Measurements from ENCODE around the gene SLC2A1. TPM values are rescaled to one million over a fixed set of nuclear protein-coding genes. Genes with fewer than 3 reads are reported as not detected.

The SLC2A1 gene
- total and polyA plus RNA-seq, 9 of the 15 experiments (the other 6 are each of a cell fraction or from before 2014, with no cell fraction given) = 12.6 to 153 (median 48.0) TPM

DNA sequence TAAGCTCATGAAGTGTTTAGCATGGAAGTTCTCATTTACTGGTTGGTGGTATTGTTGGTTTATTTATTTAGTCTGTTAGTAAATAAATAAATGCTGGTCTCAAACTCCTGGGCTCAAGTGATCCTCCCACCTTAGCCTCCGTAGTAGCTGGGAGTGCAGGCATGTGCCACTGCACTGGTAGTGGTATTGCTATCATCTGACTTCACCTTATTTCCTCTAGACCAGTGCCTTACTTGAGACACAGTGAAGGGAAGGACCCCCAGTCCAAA is 1.4 kb upstream of the SLC2A1 start (continued):
- TF ChIP-seq, protein P1, sequence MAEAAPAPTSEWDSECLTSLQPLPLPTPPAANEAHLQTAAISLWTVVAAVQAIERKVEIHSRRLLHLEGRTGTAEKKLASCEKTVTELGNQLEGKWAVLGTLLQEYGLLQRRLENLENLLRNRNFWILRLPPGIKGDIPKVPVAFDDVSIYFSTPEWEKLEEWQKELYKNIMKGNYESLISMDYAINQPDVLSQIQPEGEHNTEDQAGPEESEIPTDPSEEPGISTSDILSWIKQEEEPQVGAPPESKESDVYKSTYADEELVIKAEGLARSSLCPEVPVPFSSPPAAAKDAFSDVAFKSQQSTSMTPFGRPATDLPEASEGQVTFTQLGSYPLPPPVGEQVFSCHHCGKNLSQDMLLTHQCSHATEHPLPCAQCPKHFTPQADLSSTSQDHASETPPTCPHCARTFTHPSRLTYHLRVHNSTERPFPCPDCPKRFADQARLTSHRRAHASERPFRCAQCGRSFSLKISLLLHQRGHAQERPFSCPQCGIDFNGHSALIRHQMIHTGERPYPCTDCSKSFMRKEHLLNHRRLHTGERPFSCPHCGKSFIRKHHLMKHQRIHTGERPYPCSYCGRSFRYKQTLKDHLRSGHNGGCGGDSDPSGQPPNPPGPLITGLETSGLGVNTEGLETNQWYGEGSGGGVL (CRISPR knock-in tag; IDR thresholded peaks at IDR 0.05) = no peak
- TF ChIP-seq, protein P2, sequence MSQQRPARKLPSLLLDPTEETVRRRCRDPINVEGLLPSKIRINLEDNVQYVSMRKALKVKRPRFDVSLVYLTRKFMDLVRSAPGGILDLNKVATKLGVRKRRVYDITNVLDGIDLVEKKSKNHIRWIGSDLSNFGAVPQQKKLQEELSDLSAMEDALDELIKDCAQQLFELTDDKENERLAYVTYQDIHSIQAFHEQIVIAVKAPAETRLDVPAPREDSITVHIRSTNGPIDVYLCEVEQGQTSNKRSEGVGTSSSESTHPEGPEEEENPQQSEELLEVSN (IDR thresholded peaks at IDR 0.05; ENCODE audit: borderline replicate concordance in 1 of 2, extremely low read depth in 1 of 2, insufficient read depth in 1 of 2, insufficient read length in 1 of 2, low read depth in 1 of 2, low read length in 1 of 2, poor library complexity in 1 of 2, severe bottlenecking in 1 of 2) = no peak
- no peak for TF ChIP-seq NCOA4 (IDR thresholded peaks at IDR 0.05; ENCODE audit: partially characterized antibody)
- TF ChIP-seq, protein P3, sequence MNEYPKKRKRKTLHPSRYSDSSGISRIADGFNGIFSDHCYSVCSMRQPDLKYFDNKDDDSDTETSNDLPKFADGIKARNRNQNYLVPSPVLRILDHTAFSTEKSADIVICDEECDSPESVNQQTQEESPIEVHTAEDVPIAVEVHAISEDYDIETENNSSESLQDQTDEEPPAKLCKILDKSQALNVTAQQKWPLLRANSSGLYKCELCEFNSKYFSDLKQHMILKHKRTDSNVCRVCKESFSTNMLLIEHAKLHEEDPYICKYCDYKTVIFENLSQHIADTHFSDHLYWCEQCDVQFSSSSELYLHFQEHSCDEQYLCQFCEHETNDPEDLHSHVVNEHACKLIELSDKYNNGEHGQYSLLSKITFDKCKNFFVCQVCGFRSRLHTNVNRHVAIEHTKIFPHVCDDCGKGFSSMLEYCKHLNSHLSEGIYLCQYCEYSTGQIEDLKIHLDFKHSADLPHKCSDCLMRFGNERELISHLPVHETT (CRISPR knock-in tag; conservative IDR thresholded peaks at IDR 0.05 in 1 of 2, IDR thresholded peaks at IDR 0.05 in 1 of 2) = no peak
- TF ChIP-seq, protein P4, sequence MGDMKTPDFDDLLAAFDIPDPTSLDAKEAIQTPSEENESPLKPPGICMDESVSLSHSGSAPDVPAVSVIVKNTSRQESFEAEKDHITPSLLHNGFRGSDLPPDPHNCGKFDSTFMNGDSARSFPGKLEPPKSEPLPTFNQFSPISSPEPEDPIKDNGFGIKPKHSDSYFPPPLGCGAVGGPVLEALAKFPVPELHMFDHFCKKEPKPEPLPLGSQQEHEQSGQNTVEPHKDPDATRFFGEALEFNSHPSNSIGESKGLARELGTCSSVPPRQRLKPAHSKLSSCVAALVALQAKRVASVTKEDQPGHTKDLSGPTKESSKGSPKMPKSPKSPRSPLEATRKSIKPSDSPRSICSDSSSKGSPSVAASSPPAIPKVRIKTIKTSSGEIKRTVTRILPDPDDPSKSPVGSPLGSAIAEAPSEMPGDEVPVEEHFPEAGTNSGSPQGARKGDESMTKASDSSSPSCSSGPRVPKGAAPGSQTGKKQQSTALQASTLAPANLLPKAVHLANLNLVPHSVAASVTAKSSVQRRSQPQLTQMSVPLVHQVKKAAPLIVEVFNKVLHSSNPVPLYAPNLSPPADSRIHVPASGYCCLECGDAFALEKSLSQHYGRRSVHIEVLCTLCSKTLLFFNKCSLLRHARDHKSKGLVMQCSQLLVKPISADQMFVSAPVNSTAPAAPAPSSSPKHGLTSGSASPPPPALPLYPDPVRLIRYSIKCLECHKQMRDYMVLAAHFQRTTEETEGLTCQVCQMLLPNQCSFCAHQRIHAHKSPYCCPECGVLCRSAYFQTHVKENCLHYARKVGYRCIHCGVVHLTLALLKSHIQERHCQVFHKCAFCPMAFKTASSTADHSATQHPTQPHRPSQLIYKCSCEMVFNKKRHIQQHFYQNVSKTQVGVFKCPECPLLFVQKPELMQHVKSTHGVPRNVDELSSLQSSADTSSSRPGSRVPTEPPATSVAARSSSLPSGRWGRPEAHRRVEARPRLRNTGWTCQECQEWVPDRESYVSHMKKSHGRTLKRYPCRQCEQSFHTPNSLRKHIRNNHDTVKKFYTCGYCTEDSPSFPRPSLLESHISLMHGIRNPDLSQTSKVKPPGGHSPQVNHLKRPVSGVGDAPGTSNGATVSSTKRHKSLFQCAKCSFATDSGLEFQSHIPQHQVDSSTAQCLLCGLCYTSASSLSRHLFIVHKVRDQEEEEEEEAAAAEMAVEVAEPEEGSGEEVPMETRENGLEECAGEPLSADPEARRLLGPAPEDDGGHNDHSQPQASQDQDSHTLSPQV (IDR thresholded peaks at IDR 0.05) = peak; percentile 16; the same call in 1 of the 2 replicates
- 0 out of 2 replicates have a peak, but pooled peaks have one; percentile 28 for TF ChIP-seq RB1 (IDR thresholded peaks at IDR 0.05; ENCODE audit: low read depth)
